Lower leg skin (tissue), 3 donors: ENCODE measurements around the gene CES4A.

Source experiments
- POLR2A ChIP-seq, 2 donors: fragments of 450-650 bp; IDR thresholded peaks; one replicate each; pipeline ENCODE4 v1.6.1; 2016 to 2017; ENCODE audit warnings: antibody characterized with exemption in 2 of 2, mild to moderate bottlenecking in 1 of 2, moderate library complexity in 1 of 2
- TF ChIP-seq, protein P1 (sequence below), 3 donors: fragments of 450-650 bp; IDR thresholded peaks; one replicate each; pipeline ENCODE4 v1.5.1; 2016; ENCODE audit warnings: antibody characterized with exemption in 3 of 3, mild to moderate bottlenecking in 3 of 3, moderate library complexity in 2 of 3

DNA sequence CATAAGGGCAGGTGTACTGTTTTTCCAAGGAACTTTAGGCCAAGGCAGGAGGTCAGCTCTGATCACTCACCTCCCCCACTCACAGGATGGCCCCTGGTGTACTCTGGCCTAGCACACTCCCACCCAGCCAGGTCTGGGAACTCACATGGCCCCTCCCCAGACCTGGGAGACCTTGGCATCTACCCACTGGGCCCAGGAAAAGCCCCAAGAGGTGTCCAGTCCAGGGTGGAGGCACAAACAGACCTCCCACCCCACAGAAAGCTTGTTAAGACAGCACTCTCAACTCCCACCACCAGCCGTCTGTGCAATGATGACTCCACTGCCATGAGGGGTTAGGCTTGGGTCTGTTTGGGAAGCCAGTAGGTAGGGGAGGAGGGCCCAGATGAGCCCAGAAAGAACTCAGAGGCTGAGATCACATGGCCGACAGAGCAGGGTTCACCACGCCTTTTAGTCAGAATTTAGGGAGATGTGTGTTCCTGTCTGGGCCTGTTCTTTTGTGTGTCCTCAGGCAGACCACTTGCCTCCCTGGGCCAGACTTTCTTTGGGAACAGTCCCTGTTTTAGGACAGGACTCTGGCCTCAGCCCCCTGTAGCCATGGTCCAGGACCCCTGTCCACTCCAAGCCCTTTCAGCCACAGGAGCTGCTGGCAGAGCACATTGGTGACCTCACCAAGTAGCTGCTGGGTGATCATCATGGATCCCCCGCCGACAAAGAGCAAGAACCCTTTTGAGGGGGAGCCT is 28.5 kb downstream of the CES4A start:
- TF ChIP-seq, protein P1, sequence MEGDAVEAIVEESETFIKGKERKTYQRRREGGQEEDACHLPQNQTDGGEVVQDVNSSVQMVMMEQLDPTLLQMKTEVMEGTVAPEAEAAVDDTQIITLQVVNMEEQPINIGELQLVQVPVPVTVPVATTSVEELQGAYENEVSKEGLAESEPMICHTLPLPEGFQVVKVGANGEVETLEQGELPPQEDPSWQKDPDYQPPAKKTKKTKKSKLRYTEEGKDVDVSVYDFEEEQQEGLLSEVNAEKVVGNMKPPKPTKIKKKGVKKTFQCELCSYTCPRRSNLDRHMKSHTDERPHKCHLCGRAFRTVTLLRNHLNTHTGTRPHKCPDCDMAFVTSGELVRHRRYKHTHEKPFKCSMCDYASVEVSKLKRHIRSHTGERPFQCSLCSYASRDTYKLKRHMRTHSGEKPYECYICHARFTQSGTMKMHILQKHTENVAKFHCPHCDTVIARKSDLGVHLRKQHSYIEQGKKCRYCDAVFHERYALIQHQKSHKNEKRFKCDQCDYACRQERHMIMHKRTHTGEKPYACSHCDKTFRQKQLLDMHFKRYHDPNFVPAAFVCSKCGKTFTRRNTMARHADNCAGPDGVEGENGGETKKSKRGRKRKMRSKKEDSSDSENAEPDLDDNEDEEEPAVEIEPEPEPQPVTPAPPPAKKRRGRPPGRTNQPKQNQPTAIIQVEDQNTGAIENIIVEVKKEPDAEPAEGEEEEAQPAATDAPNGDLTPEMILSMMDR (IDR thresholded peaks at IDR 0.05): no peak
- no peak for TF ChIP-seq POLR2A (IDR thresholded peaks at IDR 0.05)
